Right lobe of liver (tissue), 6 donors: ENCODE measurements around the gene DDX51. TPM values are rescaled to one million over a fixed set of nuclear protein-coding genes. Genes with fewer than 3 reads are reported as not detected.

Source experiments
- ATAC-seq, 4 donors: fragments of 200-7000 bp; cut with Tn5 transposase; one replicate each; pipeline ENCODE4 v1.9.1; 2020; ENCODE audit warnings: mild to moderate bottlenecking in 4 of 4, moderate library complexity in 4 of 4
- DNase-seq, 3 donors: peaks; one replicate each; pipeline ENCODE4 v3.0.0-alpha.2; 2020
- H3K27ac ChIP-seq, 3 donors: fragments of 200-600 bp; one replicate each; pipeline ENCODE4 v1.8.0; 2022
- H3K27me3 ChIP-seq, 2 donors: fragments of 200-600 bp; one replicate each; pipeline ENCODE4 v1.8.0; 2022
- H3K36me3 ChIP-seq, 4 donors: fragments of 200-600 bp; sonication (generic) in 1 of 4; one replicate each; pipeline versions ENCODE4 v1.5.1 to v1.8.0; 2017 to 2022; ENCODE audit warnings: control low read depth in 1 of 4
- H3K4me1 ChIP-seq, 4 donors: fragments of 200-600 bp; sonication (generic) in 1 of 4; one replicate each; pipeline versions ENCODE4 v1.5.1 to v1.8.0; 2017 to 2022; ENCODE audit warnings: control low read depth in 1 of 4
- H3K4me3 ChIP-seq, 3 donors: fragments of 200-600 bp; one replicate each; pipeline ENCODE4 v1.8.0; 2022
- H3K9me3 ChIP-seq, 4 donors: fragments of 200-600 bp; sonication (generic) in 1 of 4; one replicate each; pipeline versions ENCODE4 v1.5.1 to v1.8.0; 2017 to 2022; ENCODE audit warnings: control low read depth in 1 of 4
- POLR2A ChIP-seq: fragments of 450-650 bp; IDR thresholded peaks from one replicate; pipeline ENCODE4 v1.6.1; 2017; ENCODE audit warnings: antibody characterized with exemption, mild to moderate bottlenecking
- WGBS: methylation state at CpG from one replicate; pipeline ENCODE4 v1.1.6; 2018; ENCODE audit warnings: low coverage, low lambda C conversion rate; ENCODE audit not compliant: insufficient coverage; ENCODE audit errors: missing lambda C conversion rate; 5-methylcytosine and 5-hydroxymethylcytosine counted together
- intact Hi-C, 2 donors: fragments of 100-400 bp; cut with DNase I; formaldehyde crosslinking; loops; one replicate each; pipeline versions ENCODE4 v1.11.2 to v1.14.1; 2022
- total RNA-seq, 6 experiments: library from RNA; depleted of rRNA in 2 of 6; stranded (reverse); fragments of >200 nt in 2 of 6; fragmentation: NEBNext Ultra II Directional in 3 of 6; extraction: Animal tissue kit (Norgen Biotek cat#: 25700) in 3 of 6; gene quantifications; one replicate each; pipeline versions ENCODE4 v1.1.0 to v1.2.4, GENCODE V29; 2016 to 2023
- TF ChIP-seq, protein P1 (sequence below), 4 donors: fragments of 200-600 bp in 3 of 4; fragments of 450-650 bp in 1 of 4; IDR thresholded peaks; one replicate each; pipeline versions ENCODE4 v1.5.1 to v1.8.0; 2016 to 2022; ENCODE audit warnings: antibody characterized with exemption in 4 of 4, mild to moderate bottlenecking in 2 of 4
- donor health status: DM: no; HTN: yes; CAD: no.
- donor health status: DM: no; HTN: no; CAD: no.
- donor health status: DM: no; HTN: no; CAD: no.
- donor health status: DM: no; HTN: yes; CAD: no.
- donor health status: DM: no; HTN: yes; CAD: no.

DDX51 gene
- total RNA-seq, 6 experiments from 2014 or later, result 4.2 to 9.0 (median 5.2) TPM

DNA sequence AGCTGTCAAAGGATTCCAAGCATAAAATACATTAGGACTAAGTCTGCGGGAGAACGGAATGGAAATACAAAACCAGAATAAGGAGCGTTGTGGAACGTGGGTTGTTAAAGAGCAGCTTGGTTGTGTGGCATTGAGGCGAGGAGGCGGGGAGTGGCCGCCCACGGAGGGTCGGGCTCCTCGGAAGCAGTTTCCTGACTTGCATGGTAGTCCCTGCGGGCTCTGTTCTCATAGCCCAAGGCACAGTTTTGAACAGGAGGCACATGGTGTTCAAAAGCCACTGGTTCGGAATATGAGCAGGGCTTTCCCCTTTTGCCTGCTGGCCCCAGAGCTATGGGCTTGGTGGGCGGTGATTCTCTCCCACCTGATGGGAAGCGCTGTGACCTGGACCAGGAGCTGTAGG is 12.2 kb downstream of the DDX51 start:
- peaks cover 0 to 8% (median 2%) of the 10 kb centered on the region in 4 donors for H3K36me3 ChIP-seq
- WGBS, result 87% methylated on average over 7 of the region's 14 CpGs
- no peaks in the 10 kb centered on the region for H3K27me3 ChIP-seq
- no peak for ATAC-seq
- H3K4me3 ChIP-seq, result no peak overlapping the region
- no peaks in the 10 kb centered on the region for H3K9me3 ChIP-seq
- TF ChIP-seq, protein P1, sequence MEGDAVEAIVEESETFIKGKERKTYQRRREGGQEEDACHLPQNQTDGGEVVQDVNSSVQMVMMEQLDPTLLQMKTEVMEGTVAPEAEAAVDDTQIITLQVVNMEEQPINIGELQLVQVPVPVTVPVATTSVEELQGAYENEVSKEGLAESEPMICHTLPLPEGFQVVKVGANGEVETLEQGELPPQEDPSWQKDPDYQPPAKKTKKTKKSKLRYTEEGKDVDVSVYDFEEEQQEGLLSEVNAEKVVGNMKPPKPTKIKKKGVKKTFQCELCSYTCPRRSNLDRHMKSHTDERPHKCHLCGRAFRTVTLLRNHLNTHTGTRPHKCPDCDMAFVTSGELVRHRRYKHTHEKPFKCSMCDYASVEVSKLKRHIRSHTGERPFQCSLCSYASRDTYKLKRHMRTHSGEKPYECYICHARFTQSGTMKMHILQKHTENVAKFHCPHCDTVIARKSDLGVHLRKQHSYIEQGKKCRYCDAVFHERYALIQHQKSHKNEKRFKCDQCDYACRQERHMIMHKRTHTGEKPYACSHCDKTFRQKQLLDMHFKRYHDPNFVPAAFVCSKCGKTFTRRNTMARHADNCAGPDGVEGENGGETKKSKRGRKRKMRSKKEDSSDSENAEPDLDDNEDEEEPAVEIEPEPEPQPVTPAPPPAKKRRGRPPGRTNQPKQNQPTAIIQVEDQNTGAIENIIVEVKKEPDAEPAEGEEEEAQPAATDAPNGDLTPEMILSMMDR (IDR thresholded peaks at IDR 0.05), result no peak
- TF ChIP-seq POLR2A, result no peak
- H3K27ac ChIP-seq, result no peak overlapping the region
- H3K4me1 ChIP-seq, result no peaks in the 10 kb centered on the region
- intact Hi-C loops, result no loop called here
- DNase-seq, result peak in 1 of 3 donors; percentile 7

DNA sequence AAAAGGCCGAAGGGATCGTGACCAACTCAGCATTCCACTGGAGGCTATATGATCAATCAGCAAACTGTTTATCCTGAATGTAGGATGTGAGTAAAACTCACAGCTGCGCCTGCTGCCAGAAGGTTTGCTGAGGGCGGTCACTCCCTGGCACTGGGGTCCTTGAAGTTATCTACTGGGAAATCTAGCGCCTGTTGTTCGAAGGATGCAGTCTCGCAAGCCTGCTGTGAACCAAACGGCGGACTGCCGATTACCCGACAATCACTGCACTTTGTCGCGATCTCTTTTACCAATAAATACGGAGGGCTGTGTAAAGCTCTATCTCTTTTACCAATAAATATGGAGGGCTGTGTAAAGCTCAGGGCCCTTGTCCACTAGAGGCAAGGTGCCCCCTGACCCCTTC is 12.9 kb downstream of the DDX51 start:
- H3K9me3 ChIP-seq, result no peaks in the 10 kb centered on the region
- intact Hi-C loops, result no loop called here
- H3K36me3 ChIP-seq, result peaks cover 0 to 15% (median 6%) of the 10 kb centered on the region in 4 donors
- H3K27ac ChIP-seq, result no peak overlapping the region
- peak in 2 of 3 donors; percentile 9 to 19 for DNase-seq
- H3K27me3 ChIP-seq, result no peaks in the 10 kb centered on the region
- H3K4me1 ChIP-seq, result no peaks in the 10 kb centered on the region
- 91% methylated on average over 10 of the region's 14 CpGs for WGBS
- TF ChIP-seq, protein P1 (IDR thresholded peaks at IDR 0.05), result no peak
- no peak for TF ChIP-seq POLR2A
- ATAC-seq, result no peak
- no peak overlapping the region for H3K4me3 ChIP-seq

DNA sequence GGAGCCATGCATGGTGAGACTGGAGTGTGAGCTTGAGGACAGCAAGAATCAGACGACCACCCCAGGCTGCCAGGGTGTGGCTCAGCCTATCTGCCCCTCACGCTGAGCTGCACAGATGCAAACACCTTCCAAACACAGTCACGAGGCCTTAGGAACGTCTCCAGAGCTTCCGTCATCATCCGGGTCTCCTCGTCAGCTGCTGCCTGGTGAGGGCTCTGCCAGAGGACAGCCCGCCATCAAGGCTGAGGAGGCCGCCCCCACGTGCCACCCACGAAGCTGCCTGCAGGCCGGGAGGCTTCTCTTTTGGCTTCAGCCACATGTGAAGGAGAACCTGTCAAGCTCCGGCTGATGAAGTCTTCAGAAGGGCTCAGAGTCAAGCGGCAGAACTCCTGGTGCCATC is 13.4 kb downstream of the DDX51 start:
- ATAC-seq (no peak), DNase-seq (peak in 2 of 3 donors; percentile 10 to 42)
- intact Hi-C loops, result no loop called here
- WGBS, result no CpG with 5 or more reads among the region's 14 CpGs
- TF ChIP-seq, protein P1 (IDR thresholded peaks at IDR 0.05), result no peak
- no peak for TF ChIP-seq POLR2A
- Histone ChIP-seq H3K27me3 (no peaks in the 10 kb centered on the region), H3K36me3 (peaks cover 0 to 17% (median 10%) of the 10 kb centered on the region in 4 donors), H3K9me3 (no peaks in the 10 kb centered on the region), H3K4me1 (no peaks in the 10 kb centered on the region), H3K4me3 (no peak overlapping the region), H3K27ac (no peak overlapping the region)

DNA sequence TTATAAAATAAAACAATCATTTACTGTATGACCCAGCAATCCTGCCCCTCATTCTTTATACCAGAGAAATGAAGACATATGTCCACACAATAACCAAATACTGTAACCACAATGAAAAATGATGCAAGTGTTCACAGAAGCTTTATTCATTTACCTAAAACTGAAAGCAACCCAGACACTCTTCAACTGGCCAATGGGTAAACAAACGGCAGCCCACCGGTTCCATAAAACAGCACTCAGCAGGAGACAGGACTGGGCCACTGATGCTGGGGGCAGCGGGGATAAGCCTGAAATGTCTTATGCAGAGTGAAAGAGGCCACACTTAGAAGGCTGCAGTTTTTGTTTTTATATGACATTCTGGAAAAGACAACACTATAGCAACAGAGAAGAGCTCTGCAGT is 15.1 kb downstream of the DDX51 start:
- DNase-seq, result peak in 1 of 3 donors; percentile 6
- no peak for TF ChIP-seq POLR2A
- TF ChIP-seq, protein P1 (IDR thresholded peaks at IDR 0.05), result no peak
- Histone ChIP-seq H3K27ac (no peak overlapping the region), H3K4me1 (no peaks in the 10 kb centered on the region), H3K4me3 (no peak overlapping the region), H3K9me3 (no peaks in the 10 kb centered on the region), H3K27me3 (no peaks in the 10 kb centered on the region), H3K36me3 (peaks cover 0 to 20% (median 11%) of the 10 kb centered on the region in 4 donors)
- WGBS, result 100% methylated on average over 3 of the region's 3 CpGs
- no peak for ATAC-seq
- intact Hi-C loops, result no loop called here

DNA sequence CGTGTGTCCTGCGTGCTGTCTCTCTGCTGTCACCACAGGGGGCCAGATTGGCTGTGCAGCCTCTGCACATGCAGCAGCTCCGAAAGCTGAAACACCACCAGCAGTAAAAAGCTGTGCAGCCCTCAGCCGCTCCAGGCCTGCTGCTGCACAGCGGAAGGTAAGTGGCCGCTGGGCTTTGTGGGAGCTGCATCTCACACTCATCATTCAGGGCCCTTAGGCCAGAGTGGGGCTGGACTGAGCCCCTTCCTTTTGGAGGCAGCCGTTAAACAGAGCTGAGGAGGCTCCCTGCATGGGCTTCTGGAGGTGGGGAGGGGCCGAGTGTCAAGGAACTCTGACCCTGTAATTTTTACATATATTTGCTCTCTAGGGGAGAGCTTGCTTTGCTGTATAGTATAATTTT is 17.1 kb downstream of the DDX51 start:
- Histone ChIP-seq H3K4me3 (no peak overlapping the region), H3K27me3 (no peaks in the 10 kb centered on the region), H3K27ac (no peak overlapping the region), H3K9me3 (no peaks in the 10 kb centered on the region), H3K4me1 (no peaks in the 10 kb centered on the region), H3K36me3 (peaks cover 0 to 29% (median 12%) of the 10 kb centered on the region in 4 donors)
- ATAC-seq (no peak), DNase-seq (no peak)
- no peak for TF ChIP-seq POLR2A
- TF ChIP-seq, protein P1 (IDR thresholded peaks at IDR 0.05), result no peak
- 100% methylated on average over 4 of the region's 8 CpGs for WGBS
- intact Hi-C loops, result no loop called here
